Superior temporal gyrus (tissue), 1 donor: ENCODE data around the gene GLCCI1.

Experiments
- DNase-seq: peaks from one replicate; pipeline ENCODE4 v3.0.0-alpha.2; 2016; ENCODE audit errors: extremely low spot score

GLCCI1 gene

GRCh38 chr7:7968544-7969305 is at the start of gene GLCCI1:
GLCCI1 (plus strand) TSS chr7:7968796; CDS start chr7:7969351, 555 bp downstream.
- DNase-seq = peak; percentile 99

GRCh38 chr7:7919449-7919945 is 49.1 kb upstream of the GLCCI1 start:
- no peak for DNase-seq

GRCh38 chr7:7920056-7920455 is 48.5 kb upstream of the GLCCI1 start:
- no peak for DNase-seq

GRCh38 chr7:7920481-7920880 is 48.1 kb upstream of the GLCCI1 start:
- DNase-seq = no peak

GRCh38 chr7:7921830-7922229 is 46.8 kb upstream of the GLCCI1 start:
- peak; percentile 40 for DNase-seq

GRCh38 chr7:7922684-7923385 is 45.8 kb upstream of the GLCCI1 start:
- DNase-seq = no peak

- DNase-seq = no peak
These were observed 44.8 kb upstream of the GLCCI1 start for GRCh38 chr7:7923818-7924217.

GRCh38 chr7:7924303-7924702 is 44.3 kb upstream of the GLCCI1 start:
- DNase-seq = no peak

GRCh38 chr7:7931626-7932025 is 37.0 kb upstream of the GLCCI1 start:
- DNase-seq = no peak

- no peak for DNase-seq
These were observed 36.0 kb upstream of the GLCCI1 start for GRCh38 chr7:7932553-7932952.

- no peak for DNase-seq
These were observed 34.6 kb upstream of the GLCCI1 start for GRCh38 chr7:7933915-7934526.

GRCh38 chr7:7934945-7935344 is 33.7 kb upstream of the GLCCI1 start:
- no peak for DNase-seq

- no peak for DNase-seq
These were observed 30.1 kb upstream of the GLCCI1 start for GRCh38 chr7:7938471-7938870.

GRCh38 chr7:7943951-7944350 is 24.6 kb upstream of the GLCCI1 start:
- no peak for DNase-seq

GRCh38 chr7:7944619-7945282 is 23.8 kb upstream of the GLCCI1 start:
- DNase-seq = no peak

- DNase-seq = no peak
These were observed 22.1 kb upstream of the GLCCI1 start for GRCh38 chr7:7946486-7946885.

- no peak for DNase-seq
These were observed 20.4 kb upstream of the GLCCI1 start for GRCh38 chr7:7948232-7948631.

GRCh38 chr7:7953806-7954205 is 14.8 kb upstream of the GLCCI1 start:
- no peak for DNase-seq

- DNase-seq = no peak
These were observed 12.0 kb upstream of the GLCCI1 start for GRCh38 chr7:7956531-7957128.

GRCh38 chr7:7957513-7957912 is 11.1 kb upstream of the GLCCI1 start:
- DNase-seq = no peak

- DNase-seq = no peak
These were observed 8.5 kb upstream of the GLCCI1 start for GRCh38 chr7:7959979-7960670.
